Panc1 (cell line): ENCODE results near the gene SEMA4B.

Experiments used
- POLR2AphosphoS5 ChIP-seq: IDR thresholded peaks from 2 replicates; pipeline ENCODE4 v1.6.1; 2012; ENCODE audit warnings: mild to moderate bottlenecking, low read depth, low read length, moderate library complexity
- TF ChIP-seq, protein P1 (sequence below), 2 experiments: IDR thresholded peaks; 2 replicates each; pipeline ENCODE4 v1.6.1; 2011 to 2012; ENCODE audit warnings: low read depth in 2 of 2, control low read depth in 1 of 2, low read length in 1 of 2, mild to moderate bottlenecking in 1 of 2, moderate library complexity in 1 of 2; ENCODE audit not compliant: insufficient read depth in 1 of 2
- TF ChIP-seq, protein P2 (sequence below): fragments of 450-650 bp; IDR thresholded peaks from 2 replicates; pipeline ENCODE4 v1.5.1; 2017; ENCODE audit warnings: mild to moderate bottlenecking

DNA sequence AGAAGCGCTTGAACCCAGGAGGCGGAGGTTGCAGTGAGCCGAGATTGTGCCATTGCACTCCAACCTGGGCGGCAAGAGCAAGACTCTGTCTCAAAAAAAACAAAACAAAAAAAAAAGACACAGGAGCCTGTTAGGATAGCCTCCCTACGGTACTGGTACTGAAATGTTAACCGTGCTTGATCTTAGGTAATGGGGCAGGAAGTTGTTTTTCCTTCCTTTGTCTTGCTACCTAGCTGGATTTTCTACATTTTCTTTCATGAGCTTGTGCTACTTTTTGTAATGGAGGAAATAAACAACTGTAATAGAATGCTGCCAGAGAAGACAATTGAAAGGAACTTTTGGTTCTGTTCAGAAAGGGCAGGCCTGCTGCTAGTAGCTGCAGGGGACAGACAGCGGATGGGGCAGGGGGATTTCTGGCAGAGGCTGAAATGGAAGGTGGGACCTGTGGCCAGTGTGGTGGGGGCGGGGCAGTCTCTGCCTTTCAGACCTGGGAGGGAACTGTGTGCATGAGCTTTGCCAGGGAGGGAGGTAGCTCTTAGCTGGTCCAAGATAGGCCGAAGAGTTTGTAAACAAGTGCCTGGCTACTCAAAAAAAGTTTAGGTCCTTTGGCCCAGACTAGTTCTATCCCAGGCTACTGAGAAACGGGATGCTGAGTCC is 49.0 kb upstream of the SEMA4B start:
- TF ChIP-seq POLR2AphosphoS5 = no peak
- TF ChIP-seq, protein P1, sequence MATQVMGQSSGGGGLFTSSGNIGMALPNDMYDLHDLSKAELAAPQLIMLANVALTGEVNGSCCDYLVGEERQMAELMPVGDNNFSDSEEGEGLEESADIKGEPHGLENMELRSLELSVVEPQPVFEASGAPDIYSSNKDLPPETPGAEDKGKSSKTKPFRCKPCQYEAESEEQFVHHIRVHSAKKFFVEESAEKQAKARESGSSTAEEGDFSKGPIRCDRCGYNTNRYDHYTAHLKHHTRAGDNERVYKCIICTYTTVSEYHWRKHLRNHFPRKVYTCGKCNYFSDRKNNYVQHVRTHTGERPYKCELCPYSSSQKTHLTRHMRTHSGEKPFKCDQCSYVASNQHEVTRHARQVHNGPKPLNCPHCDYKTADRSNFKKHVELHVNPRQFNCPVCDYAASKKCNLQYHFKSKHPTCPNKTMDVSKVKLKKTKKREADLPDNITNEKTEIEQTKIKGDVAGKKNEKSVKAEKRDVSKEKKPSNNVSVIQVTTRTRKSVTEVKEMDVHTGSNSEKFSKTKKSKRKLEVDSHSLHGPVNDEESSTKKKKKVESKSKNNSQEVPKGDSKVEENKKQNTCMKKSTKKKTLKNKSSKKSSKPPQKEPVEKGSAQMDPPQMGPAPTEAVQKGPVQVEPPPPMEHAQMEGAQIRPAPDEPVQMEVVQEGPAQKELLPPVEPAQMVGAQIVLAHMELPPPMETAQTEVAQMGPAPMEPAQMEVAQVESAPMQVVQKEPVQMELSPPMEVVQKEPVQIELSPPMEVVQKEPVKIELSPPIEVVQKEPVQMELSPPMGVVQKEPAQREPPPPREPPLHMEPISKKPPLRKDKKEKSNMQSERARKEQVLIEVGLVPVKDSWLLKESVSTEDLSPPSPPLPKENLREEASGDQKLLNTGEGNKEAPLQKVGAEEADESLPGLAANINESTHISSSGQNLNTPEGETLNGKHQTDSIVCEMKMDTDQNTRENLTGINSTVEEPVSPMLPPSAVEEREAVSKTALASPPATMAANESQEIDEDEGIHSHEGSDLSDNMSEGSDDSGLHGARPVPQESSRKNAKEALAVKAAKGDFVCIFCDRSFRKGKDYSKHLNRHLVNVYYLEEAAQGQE (IDR thresholded peaks at IDR 0.05; ENCODE audit: insufficient read depth in 1 of 2, low read depth in 2 of 2, low read length in 1 of 2) = no peak
- TF ChIP-seq, protein P2, sequence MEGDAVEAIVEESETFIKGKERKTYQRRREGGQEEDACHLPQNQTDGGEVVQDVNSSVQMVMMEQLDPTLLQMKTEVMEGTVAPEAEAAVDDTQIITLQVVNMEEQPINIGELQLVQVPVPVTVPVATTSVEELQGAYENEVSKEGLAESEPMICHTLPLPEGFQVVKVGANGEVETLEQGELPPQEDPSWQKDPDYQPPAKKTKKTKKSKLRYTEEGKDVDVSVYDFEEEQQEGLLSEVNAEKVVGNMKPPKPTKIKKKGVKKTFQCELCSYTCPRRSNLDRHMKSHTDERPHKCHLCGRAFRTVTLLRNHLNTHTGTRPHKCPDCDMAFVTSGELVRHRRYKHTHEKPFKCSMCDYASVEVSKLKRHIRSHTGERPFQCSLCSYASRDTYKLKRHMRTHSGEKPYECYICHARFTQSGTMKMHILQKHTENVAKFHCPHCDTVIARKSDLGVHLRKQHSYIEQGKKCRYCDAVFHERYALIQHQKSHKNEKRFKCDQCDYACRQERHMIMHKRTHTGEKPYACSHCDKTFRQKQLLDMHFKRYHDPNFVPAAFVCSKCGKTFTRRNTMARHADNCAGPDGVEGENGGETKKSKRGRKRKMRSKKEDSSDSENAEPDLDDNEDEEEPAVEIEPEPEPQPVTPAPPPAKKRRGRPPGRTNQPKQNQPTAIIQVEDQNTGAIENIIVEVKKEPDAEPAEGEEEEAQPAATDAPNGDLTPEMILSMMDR = no peak
